Stomach (tissue), 9 donors: ENCODE data around the gene GCH1. TPM values are rescaled to one million over a fixed set of nuclear protein-coding genes. Genes with fewer than 3 reads are reported as not detected.

ENCODE experiments used
- DNase-seq, 2 donors: peaks; one replicate each; pipeline versions ENCODE4 v3.0.0 to v3.0.0-alpha.2; 2013 to 2019
- H3K27ac ChIP-seq, 5 donors: fragments of 200-600 bp in 4 of 5; sonication (generic) in 4 of 5; one replicate each; pipeline ENCODE4 v1.5.1; 2013 to 2019; ENCODE audit warnings: mild to moderate bottlenecking in 1 of 5, moderate library complexity in 1 of 5
- H3K27me3 ChIP-seq, 3 donors: fragments of 200-600 bp; sonication (generic); one replicate each; pipeline ENCODE4 v1.5.1; 2017 to 2019; ENCODE audit warnings: mixed run types in 1 of 3
- H3K36me3 ChIP-seq, 4 donors: fragments of 200-600 bp; sonication (generic); 1 replicate in 3 of 4; 2 replicates in 1 of 4; pipeline ENCODE4 v1.5.1; 2016 to 2019
- H3K4me1 ChIP-seq, 4 donors: fragments of 200-600 bp; sonication (generic); one replicate each; pipeline ENCODE4 v1.5.1; 2016 to 2019
- H3K4me3 ChIP-seq, 4 donors: fragments of 200-600 bp; sonication (generic) in 3 of 4; one replicate each; pipeline ENCODE4 v1.5.1; 2016 to 2019; ENCODE audit warnings: mild to moderate bottlenecking in 1 of 4
- H3K9me3 ChIP-seq, 4 donors: fragments of 200-600 bp; sonication (generic); one replicate each; pipeline ENCODE4 v1.5.1; 2016 to 2019
- CTCF ChIP-seq, 7 experiments: fragments of 450-650 bp in 4 of 7; fragments of 200-600 bp in 3 of 7; sonication (generic) in 3 of 7; IDR thresholded peaks; one replicate each; pipeline ENCODE4 v1.5.1; 2016 to 2019; ENCODE audit warnings: antibody characterized with exemption in 7 of 7, control low read depth in 2 of 7, mild to moderate bottlenecking in 1 of 7
- EP300 ChIP-seq: sonication (generic); formaldehyde crosslinking; IDR thresholded peaks from one replicate; pipeline ENCODE4 v1.6.1; 2017; ENCODE audit warnings: antibody characterized with exemption
- POLR2A ChIP-seq, 4 donors: fragments of 450-650 bp; IDR thresholded peaks; one replicate each; pipeline ENCODE4 v1.6.1; 2016; ENCODE audit warnings: antibody characterized with exemption in 4 of 4, control low read depth in 2 of 4, mild to moderate bottlenecking in 1 of 4, moderate library complexity in 1 of 4
- POLR2AphosphoS5 ChIP-seq, 3 donors: sonication (generic); formaldehyde crosslinking; IDR thresholded peaks; one replicate each; pipeline ENCODE4 v1.6.1; 2016; ENCODE audit warnings: antibody characterized with exemption in 3 of 3
- WGBS, 5 donors: extraction: QIAGEN DNeasy Blood & Tissue Kit in 3 of 5; methylation state at CpG; one replicate each; pipeline versions ENCODE4 v1.1.5 to v1.1.7; 2013 to 2018; 5-methylcytosine and 5-hydroxymethylcytosine counted together
- intact Hi-C: fragments of 100-400 bp; cut with DNase I; formaldehyde crosslinking; loops from one replicate; pipeline ENCODE4 v1.15.1; 2023; ENCODE audit warnings: low total_unique reads
- polyA plus RNA-seq, 3 donors: library from polyadenylated mRNA; stranded (reverse); fragments of 200-250 nt; gene quantifications; one replicate each; pipeline ENCODE4 v1.2.3, GENCODE V29; 2013
- total RNA-seq, 5 donors: library from RNA; depleted of rRNA; stranded (reverse); fragments of >200 nt; gene quantifications; one replicate each; pipeline versions ENCODE4 v1.1.0 to v1.2.3, GENCODE V29; 2014 to 2016
- donor health status: healthy with polysubstance abuse.
- donor health status: Bipolar disorder and iron deficiency.
- donor health status: healthy.

Gene GCH1
- total and polyA plus RNA-seq, 8 donors: 0.58 to 52.1 (median 10.4) TPM

- H3K27ac ChIP-seq: no peak overlapping the region
- WGBS, 5 donors: 72 to 87% (median 83%) methylated on average over 4 of the region's 4 CpGs
- no peak for DNase-seq
- no peak overlapping the region for H3K4me3 ChIP-seq
- no peaks in the 10 kb centered on the region for H3K36me3 ChIP-seq
- no peaks in the 10 kb centered on the region for H3K27me3 ChIP-seq
- TF ChIP-seq EP300 (no peak), POLR2A (IDR thresholded peaks at IDR 0.05) (no peak), POLR2AphosphoS5 (IDR thresholded peaks at IDR 0.05) (no peak), CTCF (IDR thresholded peaks at IDR 0.05) (no peak)
- H3K4me1 ChIP-seq: peaks cover 0 to 8% (median 6%) of the 10 kb centered on the region in 4 donors
- intact Hi-C loops: no loop called here
- no peaks in the 10 kb centered on the region for H3K9me3 ChIP-seq
These were observed 6.9 kb downstream of the GCH1 start for GRCh38 chr14:54895683-54896082.

GRCh38 chr14:54894995-54895394, 7.6 kb downstream of the GCH1 start:
- H3K36me3 ChIP-seq: no peaks in the 10 kb centered on the region
- peaks cover 0 to 4% (median 1%) of the 10 kb centered on the region in 4 donors for H3K4me1 ChIP-seq
- no peak overlapping the region for H3K4me3 ChIP-seq
- intact Hi-C loops: no loop called here
- no peak for DNase-seq
- H3K27ac ChIP-seq: no peak overlapping the region
- H3K27me3 ChIP-seq: no peaks in the 10 kb centered on the region
- TF ChIP-seq EP300: no peak
- no peak for TF ChIP-seq CTCF (IDR thresholded peaks at IDR 0.05)
- no peak for TF ChIP-seq POLR2AphosphoS5 (IDR thresholded peaks at IDR 0.05)
- TF ChIP-seq POLR2A (IDR thresholded peaks at IDR 0.05): no peak
- H3K9me3 ChIP-seq: no peaks in the 10 kb centered on the region
- 70 to 81% (median 75%) methylated on average over 3 of the region's 3 CpGs for WGBS, 5 donors

GRCh38 chr14:54893151-54893760, 9.4 kb downstream of the GCH1 start:
- H3K27me3 ChIP-seq: no peaks in the 10 kb centered on the region
- no peak overlapping the region for H3K27ac ChIP-seq
- H3K4me3 ChIP-seq: no peak overlapping the region
- H3K4me1 ChIP-seq: no peaks in the 10 kb centered on the region
- WGBS, 5 donors: 67 to 89% (median 73%) methylated on average over 3 of the region's 3 CpGs
- no peaks in the 10 kb centered on the region for H3K9me3 ChIP-seq
- intact Hi-C loops: no loop called here
- TF ChIP-seq POLR2AphosphoS5 (IDR thresholded peaks at IDR 0.05) (no peak), CTCF (IDR thresholded peaks at IDR 0.05) (peak in 5 of 7 experiments; percentile 49 to 76 (median 60))
- no peaks in the 10 kb centered on the region for H3K36me3 ChIP-seq
- DNase-seq: peak in 1 of 2 donors; percentile 70

GRCh38 chr14:54891471-54892245, 11.0 kb downstream of the GCH1 start:
- H3K4me1 ChIP-seq: no peaks in the 10 kb centered on the region
- no peak overlapping the region for H3K27ac ChIP-seq
- H3K36me3 ChIP-seq: no peaks in the 10 kb centered on the region
- no peak overlapping the region for H3K4me3 ChIP-seq
- no peaks in the 10 kb centered on the region for H3K9me3 ChIP-seq
- intact Hi-C loops: no loop called here
- DNase-seq: no peak
- no peaks in the 10 kb centered on the region for H3K27me3 ChIP-seq
- WGBS, 5 donors: 87 to 91% (median 87%) methylated on average over 10 of the region's 10 CpGs
- TF ChIP-seq POLR2A (IDR thresholded peaks at IDR 0.05) (no peak), CTCF (IDR thresholded peaks at IDR 0.05) (no peak), POLR2AphosphoS5 (IDR thresholded peaks at IDR 0.05) (no peak), EP300 (no peak)
